Right renal pelvis (tissue), 4 donors: ENCODE results near the gene SELENOT. TPM values are rescaled to one million over a fixed set of nuclear protein-coding genes. Genes with fewer than 3 reads are reported as not detected.
"Not testable (repeated sequence)": the region's sequence is repeated elsewhere in the genome, so short reads cannot be mapped to it uniquely, and the experiment has no call there.

Source experiments
- DNase-seq, 4 donors: peaks; one replicate each; pipeline ENCODE4 v3.0.0-alpha.2; 2013; ENCODE audit warnings: low read depth in 4 of 4, low spot score in 3 of 4, missing footprints in 1 of 4
- polyA plus RNA-seq, 4 donors: library from polyadenylated mRNA; unstranded; fragments of 120-200 nt; gene quantifications; one replicate each; pipeline ENCODE4 v1.2.1, GENCODE V29; 2013; ENCODE audit not compliant: insufficient read length in 4 of 4

SELENOT gene, protein sequence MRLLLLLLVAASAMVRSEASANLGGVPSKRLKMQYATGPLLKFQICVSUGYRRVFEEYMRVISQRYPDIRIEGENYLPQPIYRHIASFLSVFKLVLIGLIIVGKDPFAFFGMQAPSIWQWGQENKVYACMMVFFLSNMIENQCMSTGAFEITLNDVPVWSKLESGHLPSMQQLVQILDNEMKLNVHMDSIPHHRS
- polyA plus RNA-seq: 100 to 1,000 TPM; 117 to 137 (median 133) TPM

DNA sequence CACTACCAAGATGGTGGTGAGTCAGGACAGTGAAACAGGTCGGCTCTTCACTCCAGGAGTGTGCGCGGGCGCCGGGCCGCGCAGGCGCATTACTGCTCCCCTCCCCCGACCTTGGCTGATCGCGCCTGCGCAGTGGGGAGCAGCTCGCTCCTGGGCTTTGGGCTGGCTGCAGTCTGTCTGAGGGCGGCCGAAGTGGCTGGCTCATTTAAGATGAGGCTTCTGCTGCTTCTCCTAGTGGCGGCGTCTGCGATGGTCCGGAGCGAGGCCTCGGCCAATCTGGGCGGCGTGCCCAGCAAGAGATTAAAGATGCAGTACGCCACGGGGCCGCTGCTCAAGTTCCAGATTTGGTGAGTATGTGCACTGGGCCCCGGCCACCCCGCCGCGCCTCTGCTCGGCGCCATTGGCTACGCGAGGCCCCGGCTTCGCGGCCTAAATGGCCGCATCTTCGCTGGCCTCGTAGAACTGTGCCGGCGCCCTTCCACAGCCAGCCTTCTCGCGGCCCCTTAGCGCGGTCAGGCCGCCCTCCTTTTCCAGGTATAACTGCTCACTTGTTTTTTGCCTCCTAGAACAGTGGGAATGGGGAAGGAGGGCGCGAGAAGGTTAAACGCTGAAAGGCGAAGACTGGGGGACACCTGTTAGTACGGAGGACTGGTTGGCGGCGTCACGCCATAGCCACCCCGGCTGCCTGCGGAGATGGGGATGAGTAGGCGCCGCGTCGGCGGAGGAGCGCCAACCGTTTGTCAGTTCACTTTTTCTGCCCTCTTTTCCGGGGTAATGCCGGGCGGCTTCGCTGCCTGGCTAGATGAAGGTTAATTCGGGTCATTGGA, at the start of gene SELENOT:
Gene SELENOT (plus strand): TSS at position 169 of the 827 bp plus-strand sequence. CDS start 42 bp downstream, at position 211.
- DNase-seq: peak; percentile 88 to 97 (median 93)

DNA sequence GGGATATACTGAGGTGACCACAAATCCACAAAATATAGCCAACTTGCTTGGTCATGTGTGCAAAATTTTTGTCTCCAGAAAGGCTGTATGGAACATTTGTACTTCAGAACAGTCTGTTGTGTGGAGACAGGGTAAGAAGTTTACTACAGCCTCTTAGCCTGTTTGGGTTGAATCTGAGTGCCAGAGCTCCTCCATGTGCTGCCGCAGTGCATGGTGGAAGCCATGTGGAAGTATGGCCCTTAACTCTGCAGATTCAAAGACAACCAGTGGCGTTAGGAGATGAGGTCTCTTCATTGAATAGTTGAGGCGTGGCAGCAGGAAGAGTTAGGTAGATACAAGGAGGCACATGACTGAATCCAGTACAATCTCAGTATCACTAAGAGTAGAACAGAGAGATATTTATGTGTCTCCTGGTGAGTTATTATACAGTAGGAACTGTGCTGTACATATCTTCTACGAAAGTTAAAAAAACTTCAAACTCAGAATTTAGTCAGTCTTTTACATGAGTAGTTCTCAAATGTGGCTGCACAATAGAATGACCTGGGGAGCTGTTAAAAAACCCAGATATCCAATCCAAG, 47.2 kb upstream of the SELENOT start:
- DNase-seq: no peak

DNA sequence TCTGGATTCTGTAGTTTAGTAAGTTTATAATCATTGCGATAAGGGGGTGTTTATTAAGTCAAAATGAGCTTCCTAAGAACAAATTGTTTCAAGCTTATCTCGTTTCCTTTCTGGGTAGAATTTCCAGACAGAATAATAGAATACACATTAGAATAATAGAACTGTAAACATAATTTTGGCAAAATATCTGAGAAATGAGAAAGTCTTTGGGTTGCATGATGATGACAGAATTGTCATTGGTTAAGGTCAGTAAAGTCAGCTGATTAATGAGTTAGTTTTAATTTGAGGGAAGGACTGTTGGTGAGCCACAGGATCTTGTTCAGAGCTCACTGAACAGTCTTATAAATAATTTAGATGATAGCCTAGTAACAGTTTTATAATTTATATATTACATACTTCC, 46.3 kb upstream of the SELENOT start:
- DNase-seq: no peak

DNA sequence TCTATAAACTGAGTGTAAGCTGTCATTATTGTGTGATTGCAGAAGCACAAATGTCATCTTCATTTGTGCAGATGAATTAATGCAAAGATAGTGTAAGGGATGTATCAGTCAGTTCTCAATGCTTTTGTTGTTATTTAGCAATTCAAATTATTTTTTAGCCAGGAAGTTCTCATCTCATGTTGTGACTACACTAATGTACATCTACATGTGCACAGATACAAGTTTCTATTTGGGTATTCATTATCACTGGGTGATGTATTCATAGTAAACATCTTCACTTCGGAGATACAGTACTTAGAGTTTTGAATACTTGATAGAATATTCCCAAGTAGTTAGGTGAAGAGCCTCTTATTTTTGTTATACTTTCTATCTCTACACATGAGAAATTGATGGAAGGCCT, 45.4 kb upstream of the SELENOT start:
- no peak for DNase-seq

DNA sequence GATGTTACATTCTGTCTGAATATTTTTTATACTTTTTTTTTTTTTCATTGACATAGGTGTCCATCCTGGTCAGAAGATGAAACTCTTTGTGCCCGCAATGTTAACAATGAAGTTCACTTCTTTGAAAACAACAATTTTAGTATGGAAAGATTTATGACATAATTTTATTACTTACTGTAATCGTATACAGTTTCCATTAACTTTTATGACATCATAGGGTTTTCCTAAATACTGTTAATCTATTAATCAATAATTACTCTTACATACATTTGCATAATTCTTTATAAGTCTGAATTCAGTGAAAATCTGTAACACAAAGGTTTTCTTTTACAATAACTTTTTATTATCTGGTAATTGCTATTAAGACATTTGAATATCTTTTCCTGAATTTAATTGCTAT, 38.9 kb upstream of the SELENOT start:
- no peak for DNase-seq

DNA sequence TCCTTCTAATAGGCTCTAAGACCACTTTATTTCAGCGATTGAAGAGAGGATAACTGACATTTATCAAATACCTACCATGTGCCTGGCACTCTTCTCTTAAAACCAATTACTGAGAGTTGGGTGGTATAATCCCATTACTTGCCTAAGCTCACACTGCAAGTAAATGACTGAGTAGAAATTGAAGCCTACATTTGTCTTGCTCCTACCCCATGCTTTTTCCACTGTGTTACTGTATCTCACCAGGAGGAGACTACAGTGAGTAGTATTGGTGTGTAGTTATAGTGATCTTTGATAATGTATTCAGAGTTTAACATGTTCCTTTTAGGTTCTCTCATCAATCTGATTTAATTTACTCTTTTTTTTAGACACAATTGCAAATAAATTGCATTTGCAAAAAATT, 35.8 kb upstream of the SELENOT start:
- no peak for DNase-seq

DNA sequence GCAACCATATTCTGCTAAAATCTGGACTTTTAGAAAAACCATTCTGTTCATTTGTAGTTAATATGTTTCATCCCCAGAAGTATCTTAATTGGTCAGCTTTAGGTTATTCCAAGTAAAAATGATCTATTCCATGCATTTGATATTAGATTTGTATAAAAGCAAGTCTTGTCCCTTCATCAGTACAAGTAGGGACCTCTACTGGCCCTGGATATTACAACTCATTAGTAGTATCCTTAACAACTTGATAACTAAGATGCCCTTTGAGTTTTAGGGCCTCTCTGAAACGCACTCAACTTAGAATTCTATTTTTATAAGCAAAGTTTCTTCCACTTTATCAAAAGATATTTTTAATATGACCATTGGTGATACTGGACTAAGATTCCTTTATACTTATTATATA, 25.3 kb upstream of the SELENOT start:
- no peak for DNase-seq

DNA sequence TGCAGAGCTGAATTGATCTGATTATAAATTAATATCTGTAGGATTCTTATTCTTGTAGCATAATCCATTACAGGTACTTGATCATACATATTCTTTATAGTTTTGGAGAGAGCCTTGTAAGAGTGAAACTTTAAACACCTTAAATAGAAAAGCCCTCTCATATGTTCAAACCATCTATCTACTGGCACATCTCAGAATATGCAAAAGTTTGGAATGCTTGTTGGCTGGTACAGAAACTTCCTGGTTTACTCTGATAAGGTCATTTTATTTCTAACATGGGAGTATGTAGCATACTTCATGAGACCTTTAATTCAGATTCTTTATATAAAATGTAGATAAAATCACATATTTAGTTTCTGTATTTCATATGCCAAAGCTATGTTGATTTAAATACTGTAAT, 21.9 kb upstream of the SELENOT start:
- DNase-seq: no peak

DNA sequence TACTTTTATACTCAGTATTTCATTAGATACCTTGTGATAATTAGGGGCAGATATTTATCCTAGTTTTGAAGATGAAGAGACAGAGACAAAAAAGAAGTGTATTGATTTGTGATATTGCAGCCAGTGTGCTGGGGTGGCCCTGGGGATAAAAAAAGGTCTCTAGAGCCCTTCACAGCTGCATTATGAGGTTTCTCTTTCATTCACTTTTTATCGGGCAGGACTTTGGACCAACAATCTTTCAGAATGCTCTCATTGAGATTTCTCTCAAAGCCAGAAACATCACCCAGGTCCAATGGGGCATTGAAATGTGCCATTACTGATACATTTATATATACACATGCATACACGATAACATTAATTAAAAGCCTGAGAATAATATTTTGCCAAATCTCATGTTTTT, 20.5 kb upstream of the SELENOT start:
- no peak for DNase-seq

DNA sequence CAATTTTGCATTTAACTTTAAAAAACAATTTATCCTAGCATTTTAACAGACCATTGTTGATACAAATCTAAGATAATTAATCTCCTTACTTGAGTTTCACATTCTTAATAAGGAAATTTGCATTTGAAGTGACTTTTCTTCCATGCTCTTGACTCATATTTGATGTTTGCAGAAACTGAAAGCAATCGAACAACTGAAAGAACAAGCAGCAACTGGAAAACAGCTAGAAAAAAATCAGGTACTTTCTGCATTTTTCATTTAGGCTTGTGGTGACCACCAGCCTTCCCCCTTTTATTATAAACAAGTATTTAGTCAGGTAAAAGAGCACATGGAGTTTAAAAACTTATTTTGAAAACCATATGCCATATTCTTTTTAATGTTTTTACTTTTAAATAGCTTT, 20.1 kb upstream of the SELENOT start:
- no peak for DNase-seq

DNA sequence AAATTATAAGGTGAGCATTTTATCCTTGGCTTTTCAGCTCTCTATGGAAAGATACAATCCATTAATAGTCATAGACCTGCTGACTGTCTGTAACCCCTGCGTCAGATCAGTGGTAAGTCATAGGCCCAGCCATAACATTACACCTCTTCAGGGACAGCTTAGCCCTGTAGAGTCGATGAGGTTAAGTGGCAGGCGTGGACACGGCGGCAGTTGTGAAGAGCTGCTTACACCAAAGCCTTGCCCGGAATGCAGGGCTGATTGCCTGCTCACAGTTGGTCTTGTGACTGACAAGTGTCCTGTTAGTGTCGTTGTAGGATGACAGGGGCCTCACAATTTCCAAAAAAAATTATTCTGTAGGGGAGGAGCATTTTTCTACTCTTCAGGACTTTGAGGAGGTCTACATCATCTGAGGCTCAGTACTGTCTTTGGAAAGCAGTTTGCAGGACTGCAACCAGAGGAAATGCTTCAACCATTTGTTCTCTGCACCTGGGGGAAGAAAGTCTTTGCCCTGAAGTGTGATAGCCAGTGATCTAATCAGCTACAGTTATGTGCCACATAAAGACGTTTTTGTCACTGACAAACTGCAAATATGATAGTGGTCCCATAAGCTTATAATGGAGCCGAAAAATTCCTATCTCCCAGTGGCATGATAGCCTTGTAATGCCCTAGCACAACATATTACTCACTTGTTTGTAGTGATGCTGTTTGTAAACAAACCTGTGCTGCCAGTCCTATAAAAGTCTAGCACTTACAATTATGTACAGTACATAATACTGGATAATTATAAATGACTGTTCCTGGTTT, 14.9 kb upstream of the SELENOT start:
- no peak for DNase-seq

DNA sequence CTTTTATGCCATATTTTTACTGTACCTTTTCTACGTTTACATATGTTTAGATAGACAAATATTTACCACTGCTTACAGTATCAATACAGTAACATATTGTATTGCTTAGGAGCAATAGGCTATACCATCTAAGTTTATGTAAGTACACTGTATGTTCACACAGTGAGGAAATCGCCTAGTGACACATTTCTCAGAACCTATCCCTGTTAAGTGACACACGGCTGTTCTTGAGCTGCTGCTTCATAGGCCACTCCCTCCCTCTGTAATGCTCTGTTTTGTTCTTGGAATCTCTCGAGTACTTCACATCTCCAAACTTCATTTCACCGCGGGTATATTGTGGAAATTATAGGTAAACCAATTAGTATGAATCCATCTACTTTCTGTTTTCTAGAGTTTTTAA, 13.4 kb upstream of the SELENOT start:
- DNase-seq: no peak

DNA sequence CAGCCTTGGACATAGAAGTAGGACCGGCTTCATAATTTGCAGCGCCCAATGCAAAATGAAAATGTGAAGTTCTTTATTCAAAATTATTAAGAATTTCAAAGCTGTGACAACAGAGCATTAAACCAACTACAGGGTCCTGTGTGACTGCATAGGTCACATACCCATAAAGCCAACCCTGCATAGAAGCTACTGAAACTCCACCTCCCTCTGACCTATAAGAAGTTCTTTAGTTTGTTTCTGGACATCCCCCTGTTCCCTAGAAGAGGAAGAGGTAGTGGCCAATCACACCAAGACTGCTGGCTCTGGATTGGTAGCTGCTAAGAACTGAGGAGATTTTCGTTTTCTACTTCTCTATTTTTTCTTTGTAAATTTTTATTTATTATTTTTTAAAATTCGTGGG, 9.0 kb upstream of the SELENOT start:
- no peak for DNase-seq

DNA sequence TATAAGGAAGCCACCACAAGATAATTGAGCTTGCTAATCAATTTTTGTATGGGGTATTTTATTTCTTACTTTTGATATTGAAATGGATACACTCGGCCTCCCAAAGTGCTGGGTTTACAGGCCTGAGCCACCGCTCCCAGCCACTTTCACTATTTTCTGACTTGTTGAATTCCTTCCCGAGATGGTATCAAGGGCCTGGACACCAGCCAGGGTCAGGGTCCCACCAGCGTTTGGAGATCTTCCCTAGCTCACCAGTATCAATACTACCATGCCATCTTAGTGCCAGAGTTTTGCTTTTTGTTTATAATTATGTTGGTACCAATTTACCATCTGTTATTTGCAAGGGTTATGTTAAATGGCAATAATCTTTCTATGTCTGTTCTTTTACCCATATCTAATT, 5.5 kb upstream of the SELENOT start:
- DNase-seq: no peak

DNA sequence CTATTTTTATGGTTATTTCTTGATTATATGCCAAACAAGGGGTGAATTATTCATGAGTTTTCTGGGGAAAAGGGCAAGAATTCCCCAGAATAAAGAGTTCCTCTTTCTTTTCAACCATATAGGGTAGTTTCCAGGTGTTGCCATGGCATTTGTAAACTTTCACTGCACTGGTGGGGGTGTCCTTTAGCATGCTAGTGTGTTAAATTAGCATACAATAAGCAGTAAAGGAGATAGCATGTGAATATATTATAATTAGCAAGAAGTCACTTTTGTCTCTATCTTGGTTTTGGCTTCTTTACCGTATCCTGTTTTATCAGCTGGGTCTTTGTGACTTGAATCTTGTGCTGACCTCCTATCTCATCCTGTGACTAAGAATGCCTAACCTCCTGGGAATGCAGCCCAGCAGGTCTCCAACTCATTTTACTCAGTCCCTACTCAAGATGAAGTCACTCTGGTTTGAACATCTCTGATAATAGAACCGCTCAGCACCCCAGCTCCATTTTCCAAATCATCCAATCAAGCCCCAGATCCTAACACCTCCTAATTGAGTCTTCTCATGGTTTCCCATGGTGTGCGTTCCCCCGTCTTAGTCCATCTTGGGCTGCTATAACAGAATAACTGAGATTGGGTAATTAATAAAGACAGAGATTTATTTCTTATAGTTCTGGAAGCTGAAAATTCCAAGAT, 3.4 kb upstream of the SELENOT start:
- DNase-seq: no peak

DNA sequence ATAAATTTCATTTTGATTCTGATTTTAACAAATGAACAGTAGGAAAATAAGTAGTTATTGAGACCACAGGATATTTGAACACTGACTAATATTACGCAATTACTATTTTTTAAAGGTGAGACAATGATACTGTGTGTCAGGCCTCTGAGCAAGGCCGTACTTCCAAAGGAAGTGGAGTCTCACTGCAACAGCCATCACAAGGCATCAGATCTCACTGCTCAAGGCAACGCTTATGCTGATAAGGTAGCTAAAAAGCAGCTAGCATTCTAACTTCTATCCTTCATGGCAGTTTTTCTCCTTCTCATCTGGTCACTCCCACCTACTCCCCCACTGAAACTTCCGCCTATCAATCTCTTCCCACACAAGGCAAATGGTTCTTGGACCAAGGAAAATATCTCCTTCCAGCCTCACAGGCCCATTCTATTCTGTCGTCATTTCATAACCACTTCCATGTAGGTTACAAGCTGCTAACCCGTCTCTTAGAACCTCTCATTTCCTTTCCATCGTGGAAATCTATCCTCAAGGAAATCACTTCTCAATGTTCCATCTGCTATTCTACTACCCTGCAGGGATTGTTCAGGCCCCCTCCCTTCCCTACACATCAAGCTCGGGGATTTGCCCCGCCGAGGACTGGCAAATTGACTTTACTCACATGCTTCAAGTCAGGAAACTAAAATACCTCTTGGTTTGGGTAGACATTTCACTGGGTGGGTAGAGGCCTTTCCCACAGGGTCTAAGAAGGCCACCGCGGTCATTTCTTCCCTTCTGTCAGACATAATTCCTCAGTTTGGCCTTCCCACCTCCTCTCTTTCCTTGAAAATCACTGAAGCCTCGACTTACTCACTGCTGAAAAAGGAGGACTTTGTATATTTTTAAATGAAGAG, 2.2 kb upstream of the SELENOT start:
- not testable (repeated sequence) for DNase-seq

DNA sequence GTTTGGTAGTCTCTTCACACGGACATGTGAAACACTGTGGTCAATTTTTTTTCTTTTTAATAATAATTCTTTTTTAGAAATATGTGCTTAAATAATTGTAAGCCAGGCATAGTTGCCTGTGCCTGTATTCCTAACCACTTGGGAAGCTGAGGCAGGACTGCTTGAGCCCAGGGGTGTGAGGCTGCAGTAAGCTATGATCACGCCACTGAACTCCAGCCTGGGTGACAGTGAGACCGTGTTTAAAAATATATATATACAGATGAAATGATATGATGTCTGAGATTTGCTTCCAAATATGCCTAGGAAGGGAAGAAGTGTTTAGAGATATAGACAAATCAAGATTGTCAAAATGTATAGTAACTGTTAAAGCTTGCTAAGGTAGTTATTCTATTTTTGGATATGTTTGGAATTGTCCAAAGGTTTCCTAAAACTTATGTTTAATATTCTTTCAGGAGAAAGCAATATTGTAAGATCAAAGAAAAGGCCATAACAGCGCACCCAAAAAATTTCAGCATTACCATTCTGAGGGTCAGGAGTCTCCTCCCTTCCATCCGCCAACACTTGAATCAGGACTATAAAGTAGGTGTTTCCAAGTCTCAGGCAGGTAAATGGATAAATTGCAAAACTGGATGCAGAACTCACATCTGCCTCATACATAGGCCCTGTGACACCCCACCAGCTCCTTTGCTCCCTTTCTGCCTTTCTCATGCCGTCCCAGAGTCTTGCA, 532 bp upstream of the SELENOT start:
- DNase-seq: peak in 1 of 4 donors; percentile 3

DNA sequence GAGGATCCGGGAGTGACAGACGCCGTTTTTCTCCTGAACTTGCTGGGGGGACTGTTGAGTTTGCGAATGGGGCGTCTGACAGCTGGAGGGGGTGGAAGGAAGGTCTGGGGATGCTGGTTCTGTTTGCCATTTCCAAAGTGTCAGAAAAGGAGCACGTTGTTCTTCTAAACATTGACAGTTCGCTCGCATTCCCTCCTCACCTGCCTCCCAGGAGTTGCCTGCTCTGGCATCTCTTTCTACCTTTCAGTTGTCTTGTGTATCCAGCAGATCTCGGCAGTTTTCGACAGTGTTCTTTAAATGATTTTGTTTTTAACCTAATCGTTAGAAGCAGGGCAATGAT, 829 bp downstream of the SELENOT start:
- DNase-seq: no peak
